Neural cell (in vitro differentiated cells): Measurements from ENCODE around the gene KIF4A. TPM values are rescaled to one million over a fixed set of nuclear protein-coding genes. Genes with fewer than 3 reads are reported as not detected.
A peak's percentile ranks its signal among the peaks of the same experiment; 100 is the strongest.

Source experiments
- H2AFZ ChIP-seq: fragments of 200-600, 300-800 bp; sonication (generic), shearing (Covaris generic); 2 replicates; pipeline ENCODE4 v1.6.0; 2014; ENCODE audit warnings: low read depth, mild to moderate bottlenecking, antibody characterized with exemption, low read length, moderate library complexity
- H3F3A ChIP-seq: fragments of 200-600 bp; shearing (Covaris generic); 2 replicates; pipeline ENCODE4 v1.6.1; 2016; ENCODE audit warnings: mild to moderate bottlenecking, moderate library complexity, mixed read lengths, antibody characterized with exemption, low read length; ENCODE audit not compliant: insufficient read depth, poor library complexity, severe bottlenecking
- H3K27ac ChIP-seq: fragments of 200-600, 300-800 bp; sonication (generic), shearing (Covaris generic); 2 replicates; pipeline ENCODE4 v1.5.1; 2014; ENCODE audit warnings: mild to moderate bottlenecking, low read length, moderate library complexity
- H3K27me3 ChIP-seq: fragments of 300-800, 200-600 bp; sonication (generic), shearing (Covaris generic); 2 replicates; pipeline ENCODE4 v1.6.0; 2014; ENCODE audit warnings: mild to moderate bottlenecking, low read depth, low read length, moderate library complexity; ENCODE audit not compliant: insufficient read depth
- H3K36me3 ChIP-seq: fragments of 300-800, 200-600 bp; sonication (generic), shearing (Covaris generic); 2 replicates; pipeline ENCODE4 v1.5.1; 2014; ENCODE audit warnings: mild to moderate bottlenecking, antibody characterized with exemption, low read length, moderate library complexity; ENCODE audit not compliant: insufficient read depth
- H3K4me2 ChIP-seq: fragments of 300-800, 200-600 bp; sonication (generic), shearing (Covaris generic); 2 replicates; pipeline ENCODE4 v1.6.0; 2014; ENCODE audit warnings: mild to moderate bottlenecking, low read length
- H3K4me3 ChIP-seq: fragments of 300-800, 200-600 bp; sonication (generic), shearing (Covaris generic); 2 replicates; pipeline ENCODE4 v1.5.1; 2014; ENCODE audit warnings: mild to moderate bottlenecking, low read length, moderate library complexity
- H3K79me2 ChIP-seq: fragments of 200-600 bp; shearing (Covaris generic); replicated peaks from 2 replicates; pipeline ENCODE4 v1.6.0; 2014; ENCODE audit warnings: mild to moderate bottlenecking, low read length, moderate library complexity; ENCODE audit not compliant: insufficient read depth
- H3K9ac ChIP-seq: fragments of 300-800, 200-600 bp; sonication (generic), shearing (Covaris generic); 2 replicates; pipeline ENCODE4 v1.6.1; 2016; ENCODE audit warnings: mild to moderate bottlenecking, low read length, mixed read lengths
- H3K9me2 ChIP-seq: fragments of 200-600 bp; shearing (Covaris generic); 2 replicates; pipeline ENCODE4 v1.6.1; 2016; ENCODE audit warnings: mild to moderate bottlenecking, low read length, mixed read lengths; ENCODE audit not compliant: insufficient read depth
- H3K9me3 ChIP-seq: fragments of 200-600, 300-800 bp; sonication (generic), shearing (Covaris generic); 2 replicates; pipeline ENCODE4 v1.6.1; 2016; ENCODE audit warnings: mild to moderate bottlenecking, mixed run types, low read length, moderate library complexity, mixed read lengths
- H4K20me1 ChIP-seq: fragments of 200-600 bp; shearing (Covaris generic); 2 replicates; pipeline ENCODE4 v1.6.1; 2016; ENCODE audit warnings: mild to moderate bottlenecking, mixed run types; ENCODE audit not compliant: insufficient read depth
- EP300 ChIP-seq: fragments of 450-650 bp; conservative IDR thresholded peaks from 2 replicates; pipeline ENCODE4 v1.6.1; 2014; ENCODE audit warnings: antibody characterized with exemption, mild to moderate bottlenecking, moderate library complexity; ENCODE audit not compliant: poor library complexity, severe bottlenecking
- EZH2 ChIP-seq: fragments of 200-600, 300-800 bp; shearing (Covaris generic), sonication (generic); IDR thresholded peaks from 2 replicates; pipeline ENCODE4 v1.6.1; 2014; ENCODE audit warnings: antibody characterized with exemption, low read length, borderline replicate concordance, mild to moderate bottlenecking; ENCODE audit not compliant: insufficient read depth, poor library complexity, severe bottlenecking
- MXI1 ChIP-seq: fragments of 450-650 bp; conservative IDR thresholded peaks from 2 replicates; pipeline ENCODE4 v1.6.1; 2014; ENCODE audit warnings: antibody characterized with exemption, mild to moderate bottlenecking; ENCODE audit not compliant: poor library complexity, severe bottlenecking
- POLR2AphosphoS5 ChIP-seq: IDR thresholded peaks from 2 replicates; pipeline ENCODE4 v1.6.1; 2012
- RAD21 ChIP-seq: fragments of 450-650 bp; conservative IDR thresholded peaks from 2 replicates; pipeline ENCODE4 v1.6.1; 2014; ENCODE audit warnings: antibody characterized with exemption, mild to moderate bottlenecking, moderate library complexity
- REST ChIP-seq: IDR thresholded peaks from 2 replicates; pipeline ENCODE4 v1.6.1; 2012; ENCODE audit warnings: borderline replicate concordance
- SMC3 ChIP-seq: fragments of 450-650 bp; conservative IDR thresholded peaks from 2 replicates; pipeline ENCODE4 v1.6.1; 2014; ENCODE audit warnings: antibody characterized with exemption, mild to moderate bottlenecking, moderate library complexity; ENCODE audit not compliant: poor library complexity
- TAF1 ChIP-seq: IDR thresholded peaks from 2 replicates; pipeline ENCODE4 v1.6.1; 2012; ENCODE audit warnings: low read depth
- polyA plus RNA-seq: library from polyadenylated mRNA; depleted of rRNA; stranded (reverse); fragments of >200 nt; gene quantifications from 2 replicates; pipeline ENCODE4 v1.2.3, GENCODE V29; 2014
- TF ChIP-seq, protein P1 (sequence below): fragments of 450-650 bp; IDR thresholded peaks from 2 replicates; pipeline ENCODE4 v1.5.1; 2014; ENCODE audit warnings: antibody characterized with exemption, mild to moderate bottlenecking, moderate library complexity; ENCODE audit not compliant: poor library complexity, severe bottlenecking

KIF4A gene
- polyA plus RNA-seq, 1 donor from 2014 or later, result 1.1 TPM

DNA sequence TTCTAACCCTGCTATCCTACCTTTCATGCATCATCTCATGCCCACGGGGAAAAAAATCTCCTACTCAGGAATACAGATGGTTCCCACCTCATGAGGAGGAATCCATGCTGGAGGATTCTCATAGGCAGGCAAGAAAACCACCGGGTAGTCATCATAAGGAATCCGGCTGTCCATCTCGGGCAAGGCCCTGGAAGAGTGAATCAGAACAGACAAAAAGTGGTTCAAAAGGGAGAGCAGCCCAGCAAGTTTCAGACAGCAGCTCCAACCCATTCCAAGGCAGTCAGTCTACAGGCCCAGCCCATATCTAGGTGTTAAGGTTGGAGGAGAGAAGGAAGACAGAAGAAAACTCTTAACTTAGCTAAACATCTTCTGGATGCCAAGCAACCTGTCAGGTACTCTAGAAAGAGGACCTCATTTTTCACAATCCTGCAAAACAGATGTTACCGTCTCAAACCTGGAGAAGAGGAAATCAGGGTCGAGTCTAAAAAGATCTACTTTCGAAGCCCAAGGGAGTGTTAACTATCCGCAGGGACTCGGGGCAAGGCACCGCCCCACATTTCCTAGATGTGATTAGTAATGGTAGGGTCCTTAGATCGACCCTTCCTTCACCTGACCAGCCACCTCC, 624 bp upstream of the KIF4A start:
- H3K9me3 ChIP-seq, result no peaks in the 10 kb centered on the region
- no peak overlapping the region for H3K27ac ChIP-seq
- H3K4me2 ChIP-seq, result peak overlapping the region; percentile 44
- no peaks in the 10 kb centered on the region for H3K36me3 ChIP-seq
- H3K79me2 ChIP-seq, result peaks cover 15% of the 10 kb centered on the region
- peak overlapping the region; percentile 21 for H2AFZ ChIP-seq
- H3K9ac ChIP-seq, result peak overlapping the region; percentile 65
- H3F3A ChIP-seq, result no peaks in the 10 kb centered on the region
- H4K20me1 ChIP-seq, result no peaks in the 10 kb centered on the region
- no peaks in the 10 kb centered on the region for H3K9me2 ChIP-seq
- H3K27me3 ChIP-seq, result no peaks in the 10 kb centered on the region
- no peak for TF ChIP-seq POLR2AphosphoS5
- TF ChIP-seq EZH2, result no peak
- no peak for TF ChIP-seq EP300
- TF ChIP-seq MXI1, result no peak
- TF ChIP-seq RAD21, result no peak
- no peak for TF ChIP-seq REST
- TF ChIP-seq SMC3, result no peak
- TF ChIP-seq TAF1, result no peak
- peak overlapping the region; percentile 73 for H3K4me3 ChIP-seq

- Histone ChIP-seq H2AFZ (no peak overlapping the region), H3K4me2 (no peak overlapping the region)
Observed at GRCh38 chrX:70292788-70293187, 2.9 kb downstream of the KIF4A start.

More at GRCh38 chrX:70292788-70293187, 2.9 kb downstream of the KIF4A start:
- TF ChIP-seq, protein P1, sequence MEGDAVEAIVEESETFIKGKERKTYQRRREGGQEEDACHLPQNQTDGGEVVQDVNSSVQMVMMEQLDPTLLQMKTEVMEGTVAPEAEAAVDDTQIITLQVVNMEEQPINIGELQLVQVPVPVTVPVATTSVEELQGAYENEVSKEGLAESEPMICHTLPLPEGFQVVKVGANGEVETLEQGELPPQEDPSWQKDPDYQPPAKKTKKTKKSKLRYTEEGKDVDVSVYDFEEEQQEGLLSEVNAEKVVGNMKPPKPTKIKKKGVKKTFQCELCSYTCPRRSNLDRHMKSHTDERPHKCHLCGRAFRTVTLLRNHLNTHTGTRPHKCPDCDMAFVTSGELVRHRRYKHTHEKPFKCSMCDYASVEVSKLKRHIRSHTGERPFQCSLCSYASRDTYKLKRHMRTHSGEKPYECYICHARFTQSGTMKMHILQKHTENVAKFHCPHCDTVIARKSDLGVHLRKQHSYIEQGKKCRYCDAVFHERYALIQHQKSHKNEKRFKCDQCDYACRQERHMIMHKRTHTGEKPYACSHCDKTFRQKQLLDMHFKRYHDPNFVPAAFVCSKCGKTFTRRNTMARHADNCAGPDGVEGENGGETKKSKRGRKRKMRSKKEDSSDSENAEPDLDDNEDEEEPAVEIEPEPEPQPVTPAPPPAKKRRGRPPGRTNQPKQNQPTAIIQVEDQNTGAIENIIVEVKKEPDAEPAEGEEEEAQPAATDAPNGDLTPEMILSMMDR, result no peak
- TF ChIP-seq EP300 (no peak), MXI1 (no peak), SMC3 (no peak), REST (no peak), TAF1 (no peak), RAD21 (no peak), POLR2AphosphoS5 (no peak), EZH2 (no peak)
- no peaks in the 10 kb centered on the region for H4K20me1 ChIP-seq
- no peaks in the 10 kb centered on the region for H3K27me3 ChIP-seq
- H3K36me3 ChIP-seq, result no peaks in the 10 kb centered on the region
- H3F3A ChIP-seq, result no peaks in the 10 kb centered on the region
- no peaks in the 10 kb centered on the region for H3K9me3 ChIP-seq
- H3K9me2 ChIP-seq, result no peaks in the 10 kb centered on the region
- H3K27ac ChIP-seq, result no peak overlapping the region
- no peak overlapping the region for H3K4me3 ChIP-seq
- H3K9ac ChIP-seq, result no peak overlapping the region
- H3K79me2 ChIP-seq, result peaks cover 15% of the 10 kb centered on the region
